GM12864 (cell line): ENCODE data around the gene RAB8B.

ENCODE experiments used
- DNase-seq: peaks from one replicate; pipeline ENCODE4 v3.0.0-alpha.2; 2011; ENCODE audit warnings: low read depth
- H3K4me3 ChIP-seq: 2 replicates; pipeline ENCODE4 v1.5.1; 2011; ENCODE audit warnings: mild to moderate bottlenecking, low read depth, low read length, control low read depth
- TF ChIP-seq, protein P1 (sequence below): IDR thresholded peaks from 2 replicates; pipeline ENCODE4 v1.5.1; 2011; ENCODE audit warnings: low read depth, mild to moderate bottlenecking, moderate library complexity, low read length, control low read depth, inconsistent platforms; ENCODE audit errors: missing control alignments

The RAB8B gene

GRCh38 chr15:63314409-63314808, 125.0 kb downstream of the RAB8B start:
- H3K4me3 ChIP-seq, result no peak overlapping the region
- TF ChIP-seq, protein P1, sequence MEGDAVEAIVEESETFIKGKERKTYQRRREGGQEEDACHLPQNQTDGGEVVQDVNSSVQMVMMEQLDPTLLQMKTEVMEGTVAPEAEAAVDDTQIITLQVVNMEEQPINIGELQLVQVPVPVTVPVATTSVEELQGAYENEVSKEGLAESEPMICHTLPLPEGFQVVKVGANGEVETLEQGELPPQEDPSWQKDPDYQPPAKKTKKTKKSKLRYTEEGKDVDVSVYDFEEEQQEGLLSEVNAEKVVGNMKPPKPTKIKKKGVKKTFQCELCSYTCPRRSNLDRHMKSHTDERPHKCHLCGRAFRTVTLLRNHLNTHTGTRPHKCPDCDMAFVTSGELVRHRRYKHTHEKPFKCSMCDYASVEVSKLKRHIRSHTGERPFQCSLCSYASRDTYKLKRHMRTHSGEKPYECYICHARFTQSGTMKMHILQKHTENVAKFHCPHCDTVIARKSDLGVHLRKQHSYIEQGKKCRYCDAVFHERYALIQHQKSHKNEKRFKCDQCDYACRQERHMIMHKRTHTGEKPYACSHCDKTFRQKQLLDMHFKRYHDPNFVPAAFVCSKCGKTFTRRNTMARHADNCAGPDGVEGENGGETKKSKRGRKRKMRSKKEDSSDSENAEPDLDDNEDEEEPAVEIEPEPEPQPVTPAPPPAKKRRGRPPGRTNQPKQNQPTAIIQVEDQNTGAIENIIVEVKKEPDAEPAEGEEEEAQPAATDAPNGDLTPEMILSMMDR, result no peak
- no peak for DNase-seq
